NCI-H446 treated with DMSO at 0.1 percent for 48 hours (cell line): ENCODE measurements around the gene TRPV2.

ENCODE experiments used
- DNase-seq: peaks from one replicate; lab custom pipeline; 2025; lab: John Stamatoyannopoulos, UW

The TRPV2 gene

GRCh38 chr17:16455997-16456741, 40.8 kb downstream of the TRPV2 start:
- DNase-seq: no peak

GRCh38 chr17:16456742-16457316, 41.5 kb downstream of the TRPV2 start:
- DNase-seq: no peak

GRCh38 chr17:16459271-16459670, 43.9 kb downstream of the TRPV2 start:
- no peak for DNase-seq

GRCh38 chr17:16459855-16460550, 44.6 kb downstream of the TRPV2 start:
- no peak for DNase-seq

GRCh38 chr17:16460796-16461605, 45.6 kb downstream of the TRPV2 start:
- no peak for DNase-seq

GRCh38 chr17:16461606-16461866, 46.2 kb downstream of the TRPV2 start:
- no peak for DNase-seq

GRCh38 chr17:16462070-16462864, 46.9 kb downstream of the TRPV2 start:
- no peak for DNase-seq

GRCh38 chr17:16463358-16464302, 48.3 kb downstream of the TRPV2 start:
- DNase-seq: no peak

- DNase-seq: no peak
Measured at GRCh38 chr17:16464303-16465051, 49.1 kb downstream of the TRPV2 start.

GRCh38 chr17:16465052-16465312, 49.6 kb downstream of the TRPV2 start:
- no peak for DNase-seq

GRCh38 chr17:16465861-16466338, 50.5 kb downstream of the TRPV2 start:
- no peak for DNase-seq

- DNase-seq: no peak
Measured at GRCh38 chr17:16466407-16466806, 51.0 kb downstream of the TRPV2 start.

GRCh38 chr17:16467044-16467443, 51.7 kb downstream of the TRPV2 start:
- no peak for DNase-seq

- DNase-seq: no peak
Measured at GRCh38 chr17:16467886-16468285, 52.5 kb downstream of the TRPV2 start.

GRCh38 chr17:16468428-16468992, 53.1 kb downstream of the TRPV2 start:
- DNase-seq: no peak

- DNase-seq: no peak
Measured at GRCh38 chr17:16470265-16470664, 54.9 kb downstream of the TRPV2 start.

GRCh38 chr17:16471295-16471694, 55.9 kb downstream of the TRPV2 start:
- no peak for DNase-seq

- no peak for DNase-seq
Measured at GRCh38 chr17:16472539-16472938, 57.2 kb downstream of the TRPV2 start.
